Measurements from ENCODE around the gene PRLH. TPM values are rescaled to one million over a fixed set of nuclear protein-coding genes. Genes with fewer than 3 reads are reported as not detected.
A peak's percentile ranks its signal among the peaks of the same experiment; 100 is the strongest.

PRLH gene
- total and polyA plus RNA-seq, 4 donors = not detected

GRCh38 chr2:237541243-237541642 is 25.1 kb upstream of the PRLH start:
- TF ChIP-seq EGR1 (IDR thresholded peaks at IDR 0.05; ENCODE audit: low read depth in 2 of 2) (no peak), CTCF (IDR thresholded peaks at IDR 0.05; ENCODE audit: low read depth, low read length, missing input control) (no peak), MAX (IDR thresholded peaks at IDR 0.05) (no peak), HNF4A (conservative IDR thresholded peaks at IDR 0.05) (peak; percentile 89 to 93), RAD21 (IDR thresholded peaks at IDR 0.05) (peak in 1 of 2 donors; percentile 31), TAF1 (conservative IDR thresholded peaks at IDR 0.05) (no peak), HNF4G (IDR thresholded peaks at IDR 0.05) (peak; percentile 76), NR2F2 (IDR thresholded peaks at IDR 0.05) (peak; percentile 83), SP1 (IDR thresholded peaks at IDR 0.05) (peak; percentile 72), ATF3 (IDR thresholded peaks at IDR 0.05) (no peak), JUND (IDR thresholded peaks at IDR 0.05) (peak in 1 of 2 donors; percentile 45), FOXA1 (IDR thresholded peaks at IDR 0.05) (peak; percentile 11), RXRA (IDR thresholded peaks at IDR 0.05) (peak; percentile 92), ZBTB33 (IDR thresholded peaks at IDR 0.05) (no peak), REST (IDR thresholded peaks at IDR 0.05) (peak; percentile 29), YY1 (IDR thresholded peaks at IDR 0.05) (peak; percentile 54)
- Histone ChIP-seq H3K4me1 (ENCODE audit: control insufficient read depth in 4 of 4, insufficient read depth in 4 of 4, low read length in 3 of 4) (peaks cover 11 to 31% (median 22%) of the 10 kb centered on the region in 4 donors), H3K36me3 (ENCODE audit: control insufficient read depth in 4 of 4, insufficient read depth in 3 of 4, low read depth in 1 of 4, low read length in 3 of 4) (peaks cover 0 to 4% (median under 1%) of the 10 kb centered on the region in 4 donors), H3K27me3 (ENCODE audit: control insufficient read depth in 4 of 4, insufficient read depth in 4 of 4, low read length in 3 of 4) (no peaks in the 10 kb centered on the region), H3K9ac (ENCODE audit: low read depth in 1 of 2, low read length in 2 of 2) (no peak overlapping the region), H3K9me3 (ENCODE audit: control insufficient read depth in 4 of 4, low read length in 3 of 4) (no peaks in the 10 kb centered on the region), H3K27ac (ENCODE audit: low read depth in 1 of 2, low read length in 2 of 2) (peak overlapping the region; percentile 34 to 69), H3K4me3 (ENCODE audit: low read depth in 1 of 3, low read length in 3 of 3) (no peak overlapping the region)
- DNase-seq (ENCODE audit: low spot score) = no peak
- 45% methylated on average over 5 of the region's 5 CpGs for WGBS

Data from liver (tissue), 9 donors.